Mesenchymal stem cell (in vitro differentiated cells and primary cell): ENCODE measurements around the gene ERRFI1.

ENCODE experiments used
- DNase-seq: peaks from one replicate; pipeline ENCODE4 v3.0.0-alpha.2; 2013
- H2AFZ ChIP-seq: one replicate; pipeline ENCODE4 v1.6.1; 2013; ENCODE audit warnings: low read depth, mild to moderate bottlenecking, control low read depth, inconsistent platforms, low read length, moderate library complexity
- H2AK5ac ChIP-seq: 2 replicates; pipeline ENCODE4 v1.6.1; 2013; ENCODE audit warnings: low read length, moderate library complexity, mild to moderate bottlenecking, inconsistent platforms; ENCODE audit not compliant: severe bottlenecking
- H2BK120ac ChIP-seq: one replicate; pipeline ENCODE4 v1.6.1; 2013; ENCODE audit warnings: low read depth, mild to moderate bottlenecking, inconsistent platforms, low read length, moderate library complexity
- H2BK12ac ChIP-seq, 2 experiments: one replicate each; pipeline ENCODE4 v1.6.1; 2013; ENCODE audit warnings: inconsistent platforms in 2 of 2, low read length in 2 of 2, mild to moderate bottlenecking in 2 of 2, moderate library complexity in 2 of 2, control low read depth in 1 of 2
- H2BK15ac ChIP-seq: one replicate; pipeline ENCODE4 v1.6.1; 2013; ENCODE audit warnings: mild to moderate bottlenecking, low read depth, inconsistent platforms; ENCODE audit not compliant: poor library complexity, severe bottlenecking
- H2BK5ac ChIP-seq: 2 replicates; pipeline ENCODE4 v1.6.1; 2013; ENCODE audit warnings: low read depth, mild to moderate bottlenecking, low read length, control low read depth, inconsistent platforms; ENCODE audit not compliant: poor library complexity, severe bottlenecking
- H3K14ac ChIP-seq, 2 experiments: one replicate each; pipeline ENCODE4 v1.6.1; 2013; ENCODE audit warnings: inconsistent platforms in 2 of 2, low read length in 2 of 2, control low read depth in 1 of 2, mild to moderate bottlenecking in 1 of 2, moderate library complexity in 1 of 2
- H3K18ac ChIP-seq, 2 experiments: one replicate each; pipeline ENCODE4 v1.6.1; 2013; ENCODE audit warnings: inconsistent platforms in 2 of 2, low read length in 2 of 2, control low read depth in 1 of 2, low read depth in 1 of 2, mild to moderate bottlenecking in 1 of 2
- H3K23ac ChIP-seq, 2 experiments: one replicate each; pipeline ENCODE4 v1.6.1; 2013; ENCODE audit warnings: inconsistent platforms in 2 of 2, low read length in 2 of 2, mild to moderate bottlenecking in 2 of 2, moderate library complexity in 2 of 2, control low read depth in 1 of 2
- H3K27ac ChIP-seq: 2 replicates; pipeline ENCODE4 v1.5.1; 2013; ENCODE audit warnings: mild to moderate bottlenecking, moderate library complexity, low read length, control low read depth, inconsistent platforms; ENCODE audit not compliant: poor library complexity, severe bottlenecking
- H3K27me3 ChIP-seq, 2 experiments: 2 replicates each; pipeline versions ENCODE4 v1.6.1 to v1.7.0; 2013; ENCODE audit warnings: low read length in 2 of 2, mild to moderate bottlenecking in 2 of 2, moderate library complexity in 2 of 2, control low read depth in 1 of 2, inconsistent platforms in 1 of 2; ENCODE audit not compliant: control insufficient read depth in 1 of 2, insufficient read depth in 1 of 2
- H3K36me3 ChIP-seq, 2 experiments: 2 replicates each; pipeline versions ENCODE4 v1.6.1 to v1.7.0; 2013; ENCODE audit warnings: low read length in 2 of 2, control low read depth in 1 of 2, inconsistent platforms in 1 of 2, low read depth in 1 of 2, mild to moderate bottlenecking in 1 of 2; ENCODE audit not compliant: insufficient read depth in 2 of 2, control insufficient read depth in 1 of 2
- H3K4ac ChIP-seq, 2 experiments: one replicate each; pipeline ENCODE4 v1.6.1; 2013; ENCODE audit warnings: inconsistent platforms in 2 of 2, low read length in 2 of 2, mild to moderate bottlenecking in 2 of 2, moderate library complexity in 2 of 2, control low read depth in 1 of 2, low read depth in 1 of 2
- H3K4me1 ChIP-seq: 2 replicates; pipeline ENCODE4 v1.6.1; 2013; ENCODE audit warnings: low read depth, low read length, control low read depth; ENCODE audit not compliant: control insufficient read depth, insufficient read depth
- H3K4me2 ChIP-seq: 2 replicates; pipeline ENCODE4 v1.6.1; 2013; ENCODE audit warnings: low read length, mild to moderate bottlenecking, inconsistent platforms; ENCODE audit not compliant: poor library complexity, severe bottlenecking
- H3K4me3 ChIP-seq, 2 experiments: 2 replicates each; pipeline versions ENCODE4 v1.5.1 to v1.7.0; 2013; ENCODE audit warnings: low read length in 2 of 2, mild to moderate bottlenecking in 2 of 2, control low read depth in 1 of 2, low read depth in 1 of 2; ENCODE audit not compliant: insufficient read depth in 1 of 2
- H3K79me1 ChIP-seq: replicated peaks from 2 replicates; pipeline ENCODE4 v1.6.1; 2013; ENCODE audit warnings: mild to moderate bottlenecking, control low read depth, low read length, inconsistent platforms; ENCODE audit not compliant: poor library complexity, severe bottlenecking
- H3K9ac ChIP-seq: 2 replicates; pipeline ENCODE4 v1.7.0; 2013; ENCODE audit warnings: mild to moderate bottlenecking, low read length, moderate library complexity
- H3K9me3 ChIP-seq: 2 replicates; pipeline ENCODE4 v1.7.0; 2013; ENCODE audit warnings: mild to moderate bottlenecking, low read length; ENCODE audit not compliant: control insufficient read depth
- H4K8ac ChIP-seq: one replicate; pipeline ENCODE4 v1.6.1; 2013; ENCODE audit warnings: inconsistent platforms, mild to moderate bottlenecking, low read length, moderate library complexity
- H4K91ac ChIP-seq: one replicate; pipeline ENCODE4 v1.6.1; 2013; ENCODE audit warnings: mild to moderate bottlenecking, low read length, inconsistent platforms
- WGBS: methylation state at CpG from one replicate; pipeline ENCODE4 v1.1.7; 2013; ENCODE audit warnings: mixed read lengths; 5-methylcytosine and 5-hydroxymethylcytosine counted together

Gene ERRFI1

DNA sequence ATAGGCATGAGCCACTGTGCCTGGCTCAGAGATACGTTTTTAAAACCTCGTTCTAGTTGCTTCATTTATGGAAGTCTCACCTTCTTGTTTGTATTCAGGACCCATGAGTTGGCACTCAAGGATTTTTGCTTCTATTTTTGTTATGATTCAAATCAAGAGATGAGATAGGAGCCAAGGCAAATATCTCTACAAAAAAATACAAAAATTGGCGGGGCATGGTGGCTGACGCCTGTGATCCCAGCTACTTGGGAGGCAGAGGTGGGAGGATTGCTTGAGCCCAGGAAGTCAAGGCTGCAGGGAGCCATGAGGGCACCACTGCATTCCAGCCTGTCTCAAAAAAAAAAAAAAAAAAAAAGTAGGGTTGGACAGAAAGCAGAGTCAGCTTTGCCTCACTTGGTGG is 36.8 kb upstream of the ERRFI1 start:
- Histone ChIP-seq H2BK120ac (no peak overlapping the region), H2AFZ (no peak overlapping the region), H3K79me1 (no peaks in the 10 kb centered on the region), H2BK12ac (no peak overlapping the region), H3K23ac (no peak overlapping the region), H2AK5ac (no peak overlapping the region), H2BK5ac (no peak overlapping the region), H3K4me1 (peaks cover 3% of the 10 kb centered on the region), H4K8ac (no peak overlapping the region), H3K4me3 (no peak overlapping the region), H3K36me3 (no peaks in the 10 kb centered on the region), H3K9me3 (no peaks in the 10 kb centered on the region), H3K9ac (no peak overlapping the region), H3K4me2 (no peak overlapping the region), H3K14ac (no peak overlapping the region), H4K91ac (no peak overlapping the region), H3K4ac (peak overlapping the region in 1 of 2 experiments; percentile 44), H3K18ac (no peak overlapping the region), H2BK15ac (no peak overlapping the region), H3K27ac (no peak overlapping the region), H3K27me3 (no peaks in the 10 kb centered on the region)
- no peak for DNase-seq
- WGBS: 93% methylated on average over 3 of the region's 4 CpGs

GRCh38 chr1:8061673-8062386 is 35.7 kb upstream of the ERRFI1 start:
- Histone ChIP-seq H3K27ac (peak overlapping the region; percentile 69), H2BK5ac (no peak overlapping the region), H3K4me1 (peaks cover 3% of the 10 kb centered on the region), H2BK12ac (peak overlapping the region; percentile 79 to 99), H3K23ac (no peak overlapping the region), H4K8ac (peak overlapping the region; percentile 81), H3K4me2 (no peak overlapping the region), H3K36me3 (no peaks in the 10 kb centered on the region), H3K4me3 (peak overlapping the region in 1 of 2 experiments; percentile 38), H3K27me3 (no peaks in the 10 kb centered on the region), H2BK15ac (peak overlapping the region; percentile 6), H3K14ac (no peak overlapping the region), H3K18ac (peak overlapping the region; percentile 90 to 96), H3K9me3 (no peaks in the 10 kb centered on the region), H3K79me1 (no peaks in the 10 kb centered on the region), H2AK5ac (peak overlapping the region; percentile 21), H2AFZ (no peak overlapping the region), H4K91ac (peak overlapping the region; percentile 81), H2BK120ac (peak overlapping the region; percentile 71), H3K9ac (peak overlapping the region; percentile 41), H3K4ac (peak overlapping the region; percentile 66 to 73)
- peak; percentile 71 for DNase-seq
- WGBS: 68% methylated on average over 10 of the region's 11 CpGs

DNA sequence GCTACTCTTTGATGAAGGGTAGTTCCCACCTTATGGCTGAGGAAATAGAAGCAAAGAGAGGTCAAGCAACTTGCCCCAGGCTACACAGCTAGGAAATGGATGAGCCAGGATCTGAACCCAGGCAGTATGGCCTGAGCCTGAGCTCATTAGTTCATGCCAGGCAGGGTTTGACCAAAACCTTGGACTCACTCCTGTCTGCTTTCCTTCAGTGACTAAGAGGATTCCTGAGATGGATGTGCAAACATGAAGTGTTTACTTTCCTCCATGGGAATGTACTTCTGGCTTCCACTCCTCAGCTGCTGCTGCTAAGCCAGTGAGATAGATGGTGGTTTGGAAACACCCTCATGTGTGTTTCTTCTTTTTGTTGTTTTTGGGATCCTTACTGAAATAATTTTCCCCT is 35.1 kb upstream of the ERRFI1 start:
- H3K14ac ChIP-seq: no peak overlapping the region
- H3K9me3 ChIP-seq: no peaks in the 10 kb centered on the region
- no peak overlapping the region for H4K91ac ChIP-seq
- no peak overlapping the region for H4K8ac ChIP-seq
- H2BK5ac ChIP-seq: no peak overlapping the region
- peak overlapping the region in 1 of 2 experiments; percentile 57 for H2BK12ac ChIP-seq
- no peak overlapping the region for H3K4me2 ChIP-seq
- H2AFZ ChIP-seq: no peak overlapping the region
- H2BK120ac ChIP-seq: no peak overlapping the region
- no peak overlapping the region for H3K4ac ChIP-seq
- peak; percentile 96 for DNase-seq
- no peak overlapping the region for H2BK15ac ChIP-seq
- H3K23ac ChIP-seq: no peak overlapping the region
- H3K4me3 ChIP-seq: peak overlapping the region in 1 of 2 experiments; percentile 38
- peak overlapping the region; percentile 69 for H3K27ac ChIP-seq
- no peaks in the 10 kb centered on the region for H3K79me1 ChIP-seq
- no peak overlapping the region for H2AK5ac ChIP-seq
- no peaks in the 10 kb centered on the region for H3K36me3 ChIP-seq
- no peak overlapping the region for H3K18ac ChIP-seq
- peaks cover 3% of the 10 kb centered on the region for H3K4me1 ChIP-seq
- peak overlapping the region; percentile 41 for H3K9ac ChIP-seq
- H3K27me3 ChIP-seq: no peaks in the 10 kb centered on the region

DNA sequence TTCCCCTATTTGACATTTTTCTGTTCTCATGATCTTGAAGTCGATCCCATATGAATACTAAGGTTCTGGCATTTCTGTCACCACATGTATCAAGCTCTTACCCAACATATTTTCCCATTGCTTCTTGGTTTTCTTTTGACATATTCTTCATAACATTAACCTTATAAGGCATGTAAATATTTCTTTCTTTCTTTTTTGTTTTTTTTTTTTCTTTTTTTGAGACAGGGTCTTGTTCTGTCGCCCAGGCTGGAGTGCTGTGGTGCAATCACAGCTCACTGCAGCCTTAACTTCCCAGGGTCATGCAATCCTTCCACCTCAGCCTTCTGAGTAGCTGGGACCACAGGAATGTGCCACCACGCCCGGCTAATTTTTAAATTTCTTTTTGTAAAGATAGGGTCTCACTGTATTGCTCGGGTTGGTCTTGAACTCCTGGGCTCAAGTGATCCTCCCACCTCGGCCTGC is 33.1 kb upstream of the ERRFI1 start:
- Histone ChIP-seq H3K4me1 (peaks cover 3% of the 10 kb centered on the region), H3K18ac (no peak overlapping the region), H4K8ac (peak overlapping the region; percentile 78), H2AFZ (no peak overlapping the region), H2AK5ac (no peak overlapping the region), H3K79me1 (no peaks in the 10 kb centered on the region), H3K4me2 (no peak overlapping the region), H3K9me3 (no peaks in the 10 kb centered on the region), H3K14ac (no peak overlapping the region), H3K36me3 (no peaks in the 10 kb centered on the region), H3K4me3 (no peak overlapping the region), H3K27ac (no peak overlapping the region), H3K9ac (no peak overlapping the region), H4K91ac (peak overlapping the region; percentile 52), H2BK15ac (no peak overlapping the region), H3K27me3 (no peaks in the 10 kb centered on the region), H2BK120ac (peak overlapping the region; percentile 8), H2BK5ac (no peak overlapping the region), H3K23ac (no peak overlapping the region), H3K4ac (no peak overlapping the region), H2BK12ac (peak overlapping the region in 1 of 2 experiments; percentile 88)
- peak; percentile 75 for DNase-seq
- 55% methylated on average over 6 of the region's 6 CpGs for WGBS
